OCI-LY1 (cell line): Measurements from ENCODE around the gene NEGR1.

Source experiments
- EZH2 ChIP-seq: fragments of 200-600 bp; sonication (generic), shearing (Covaris generic); IDR thresholded peaks from 2 replicates; pipeline ENCODE4 v1.8.0; 2017; ENCODE audit warnings: borderline replicate concordance, mixed run types, mild to moderate bottlenecking, antibody characterized with exemption, low read length, moderate library complexity, mixed read lengths
- TF ChIP-seq, protein P1 (sequence below): fragments of 200-600 bp; sonication (generic), shearing (Covaris generic); IDR thresholded peaks from 2 replicates; pipeline ENCODE4 v1.5.1; 2017; ENCODE audit warnings: mild to moderate bottlenecking, antibody characterized with exemption, low read length, moderate library complexity, mixed read lengths

GRCh38 chr1:71599306-71599705 is 683.0 kb downstream of the NEGR1 start:
- no peak for TF ChIP-seq EZH2
- TF ChIP-seq, protein P1, sequence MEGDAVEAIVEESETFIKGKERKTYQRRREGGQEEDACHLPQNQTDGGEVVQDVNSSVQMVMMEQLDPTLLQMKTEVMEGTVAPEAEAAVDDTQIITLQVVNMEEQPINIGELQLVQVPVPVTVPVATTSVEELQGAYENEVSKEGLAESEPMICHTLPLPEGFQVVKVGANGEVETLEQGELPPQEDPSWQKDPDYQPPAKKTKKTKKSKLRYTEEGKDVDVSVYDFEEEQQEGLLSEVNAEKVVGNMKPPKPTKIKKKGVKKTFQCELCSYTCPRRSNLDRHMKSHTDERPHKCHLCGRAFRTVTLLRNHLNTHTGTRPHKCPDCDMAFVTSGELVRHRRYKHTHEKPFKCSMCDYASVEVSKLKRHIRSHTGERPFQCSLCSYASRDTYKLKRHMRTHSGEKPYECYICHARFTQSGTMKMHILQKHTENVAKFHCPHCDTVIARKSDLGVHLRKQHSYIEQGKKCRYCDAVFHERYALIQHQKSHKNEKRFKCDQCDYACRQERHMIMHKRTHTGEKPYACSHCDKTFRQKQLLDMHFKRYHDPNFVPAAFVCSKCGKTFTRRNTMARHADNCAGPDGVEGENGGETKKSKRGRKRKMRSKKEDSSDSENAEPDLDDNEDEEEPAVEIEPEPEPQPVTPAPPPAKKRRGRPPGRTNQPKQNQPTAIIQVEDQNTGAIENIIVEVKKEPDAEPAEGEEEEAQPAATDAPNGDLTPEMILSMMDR: no peak
